OCI-LY7 (cell line): ENCODE results near the gene GMDS.

Source experiments
- EZH2phosphoT487 ChIP-seq: fragments of 200-600 bp; sonication (generic); IDR thresholded peaks from 2 replicates; pipeline ENCODE4 v1.6.1; 2018; ENCODE audit warnings: low read depth, borderline replicate concordance, mild to moderate bottlenecking, mixed run types, antibody characterized with exemption, low read length, moderate library complexity, mixed read lengths
- TF ChIP-seq, protein P1 (sequence below): fragments of 200-600 bp; sonication (generic); conservative IDR thresholded peaks from 2 replicates; pipeline ENCODE4 v1.5.1; 2014; ENCODE audit warnings: mild to moderate bottlenecking, antibody characterized with exemption, low read length, moderate library complexity, mixed read lengths

DNA sequence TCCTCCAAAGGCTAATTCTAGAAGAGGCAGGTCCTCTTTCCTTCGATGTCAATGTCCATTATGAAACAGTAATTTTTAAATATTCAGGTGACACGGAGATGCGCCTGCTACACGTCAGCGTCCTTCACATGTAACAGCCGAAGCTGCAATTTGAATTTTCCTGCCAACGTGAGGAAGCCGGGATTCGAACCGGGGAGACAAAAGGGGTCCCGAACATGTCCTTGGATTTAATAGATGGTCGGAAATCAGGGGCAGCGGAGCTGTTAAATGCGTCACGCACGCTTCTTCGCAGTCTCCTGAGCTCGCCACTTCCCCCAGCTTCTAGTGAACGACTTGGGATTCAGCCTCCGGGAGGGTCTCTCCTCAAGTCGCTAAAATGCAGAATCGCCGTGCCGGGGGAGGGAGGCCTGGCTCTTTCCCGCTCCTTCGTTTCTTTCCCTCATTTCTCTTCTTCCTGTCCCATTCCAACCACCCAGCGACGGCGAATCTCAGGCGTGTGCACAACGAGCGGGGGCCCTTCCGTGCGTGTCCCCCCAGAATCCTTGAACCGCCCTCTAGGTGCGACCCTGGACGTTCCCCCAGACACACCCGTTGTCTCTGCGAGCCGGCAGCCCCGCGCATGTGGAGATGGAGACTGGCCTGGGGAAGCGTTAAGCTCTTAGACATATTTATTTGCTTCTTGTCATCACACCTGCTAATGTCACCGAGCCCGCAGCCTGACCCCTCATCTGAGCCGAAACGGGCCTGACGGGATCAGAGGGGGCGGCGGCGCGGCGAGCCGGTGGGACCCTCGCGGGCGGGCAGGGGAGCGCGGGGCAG lies 637.0 kb downstream of the GMDS start:
- TF ChIP-seq, protein P1, sequence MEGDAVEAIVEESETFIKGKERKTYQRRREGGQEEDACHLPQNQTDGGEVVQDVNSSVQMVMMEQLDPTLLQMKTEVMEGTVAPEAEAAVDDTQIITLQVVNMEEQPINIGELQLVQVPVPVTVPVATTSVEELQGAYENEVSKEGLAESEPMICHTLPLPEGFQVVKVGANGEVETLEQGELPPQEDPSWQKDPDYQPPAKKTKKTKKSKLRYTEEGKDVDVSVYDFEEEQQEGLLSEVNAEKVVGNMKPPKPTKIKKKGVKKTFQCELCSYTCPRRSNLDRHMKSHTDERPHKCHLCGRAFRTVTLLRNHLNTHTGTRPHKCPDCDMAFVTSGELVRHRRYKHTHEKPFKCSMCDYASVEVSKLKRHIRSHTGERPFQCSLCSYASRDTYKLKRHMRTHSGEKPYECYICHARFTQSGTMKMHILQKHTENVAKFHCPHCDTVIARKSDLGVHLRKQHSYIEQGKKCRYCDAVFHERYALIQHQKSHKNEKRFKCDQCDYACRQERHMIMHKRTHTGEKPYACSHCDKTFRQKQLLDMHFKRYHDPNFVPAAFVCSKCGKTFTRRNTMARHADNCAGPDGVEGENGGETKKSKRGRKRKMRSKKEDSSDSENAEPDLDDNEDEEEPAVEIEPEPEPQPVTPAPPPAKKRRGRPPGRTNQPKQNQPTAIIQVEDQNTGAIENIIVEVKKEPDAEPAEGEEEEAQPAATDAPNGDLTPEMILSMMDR = no peak
- TF ChIP-seq EZH2phosphoT487 = no peak
